HG02870 (cell line): ENCODE data around the gene MKLN1.
"Not testable (repeated sequence)": the region's sequence is repeated elsewhere in the genome, so short reads cannot be mapped to it uniquely, and the experiment has no call there.

Source experiments
- ATAC-seq: cut with Tn5 transposase; IDR thresholded peaks from one replicate; pipeline ENCODE4 v1.9.1; 2021; ENCODE audit warnings: mild to moderate bottlenecking, moderate library complexity; ENCODE audit not compliant: unreplicated experiment

The MKLN1 gene

GRCh38 chr7:131327626-131328376, at the start of gene MKLN1:
Gene MKLN1 (plus strand): TSS chr7:131327876. CDS start chr7:131327900, 24 bp downstream.
- ATAC-seq: peak; percentile 78

GRCh38 chr7:131279044-131279443, 48.6 kb upstream of the MKLN1 start:
- ATAC-seq: no peak

- ATAC-seq: no peak
Observed at GRCh38 chr7:131281266-131282048, 46.2 kb upstream of the MKLN1 start.

- ATAC-seq: no peak
Observed at GRCh38 chr7:131284702-131285419, 42.8 kb upstream of the MKLN1 start.

- ATAC-seq: no peak
Observed at GRCh38 chr7:131285556-131285955, 42.1 kb upstream of the MKLN1 start.

- ATAC-seq: no peak
Observed at GRCh38 chr7:131288450-131288849, 39.2 kb upstream of the MKLN1 start.

- ATAC-seq: no peak
Observed at GRCh38 chr7:131289051-131289450, 38.6 kb upstream of the MKLN1 start.

GRCh38 chr7:131292141-131292905, 35.4 kb upstream of the MKLN1 start:
- no peak for ATAC-seq

- no peak for ATAC-seq
Observed at GRCh38 chr7:131293018-131293417, 34.7 kb upstream of the MKLN1 start.

GRCh38 chr7:131294553-131294952, 33.1 kb upstream of the MKLN1 start:
- no peak for ATAC-seq

- no peak for ATAC-seq
Observed at GRCh38 chr7:131298608-131298992, 29.1 kb upstream of the MKLN1 start.

GRCh38 chr7:131299074-131299473, 28.6 kb upstream of the MKLN1 start:
- no peak for ATAC-seq

- no peak for ATAC-seq
Observed at GRCh38 chr7:131300078-131300477, 27.6 kb upstream of the MKLN1 start.

- ATAC-seq: no peak
Observed at GRCh38 chr7:131300572-131301466, 26.9 kb upstream of the MKLN1 start.

GRCh38 chr7:131302446-131302845, 25.2 kb upstream of the MKLN1 start:
- ATAC-seq: no peak

- no peak for ATAC-seq
Observed at GRCh38 chr7:131302876-131303707, 24.6 kb upstream of the MKLN1 start.

- no peak for ATAC-seq
Observed at GRCh38 chr7:131305152-131305551, 22.5 kb upstream of the MKLN1 start.

- ATAC-seq: not testable (repeated sequence)
Observed at GRCh38 chr7:131306041-131306440, 21.6 kb upstream of the MKLN1 start.

- ATAC-seq: no peak
Observed at GRCh38 chr7:131306777-131307176, 20.9 kb upstream of the MKLN1 start.
